BE2C (cell line): Measurements from ENCODE around the gene ROBO4.

ENCODE experiments used
- DNase-seq: peaks from one replicate; pipeline ENCODE4 v3.0.0-alpha.2; 2020
- H3K27me3 ChIP-seq: fragments of 250-450 bp; sonication (Bioruptor Pico); 2 replicates; pipeline ENCODE4 v1.5.1; 2020; ENCODE audit warnings: mild to moderate bottlenecking
- H3K36me3 ChIP-seq: fragments of 250-450 bp; sonication (Bioruptor Pico); 2 replicates; pipeline ENCODE4 v1.5.1; 2020; ENCODE audit warnings: mild to moderate bottlenecking
- H3K4me1 ChIP-seq: fragments of 250-450 bp; sonication (Bioruptor Pico); 2 replicates; pipeline ENCODE4 v1.5.1; 2020
- H3K4me3 ChIP-seq: 2 replicates; pipeline ENCODE4 v1.5.1; 2011; ENCODE audit warnings: low read depth, low read length
- H3K9me3 ChIP-seq: fragments of 250-450 bp; sonication (Bioruptor Pico); 2 replicates; pipeline ENCODE4 v1.5.1; 2020
- TF ChIP-seq, protein P1 (sequence below): IDR thresholded peaks from 2 replicates; pipeline ENCODE4 v1.5.1; 2012; ENCODE audit warnings: mild to moderate bottlenecking, low read depth, low read length

ROBO4 gene

DNA sequence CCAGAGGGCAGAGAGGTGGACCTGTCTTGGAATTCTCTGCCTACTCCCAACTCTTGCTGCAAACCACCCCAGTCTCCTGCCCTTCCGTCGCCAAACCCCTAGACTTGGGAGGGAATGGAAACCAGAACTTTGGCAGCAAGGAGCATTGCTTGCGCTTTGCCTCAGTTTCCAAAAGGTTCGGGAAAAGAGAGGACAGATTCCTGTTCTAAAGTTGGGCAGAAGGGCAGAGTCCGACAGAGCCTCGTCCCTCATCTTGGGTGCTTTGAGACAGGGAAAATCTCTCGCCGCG is 32.8 kb downstream of the ROBO4 start:
- H3K27me3 ChIP-seq, result peaks cover 80% of the 10 kb centered on the region
- no peak overlapping the region for H3K4me3 ChIP-seq
- H3K9me3 ChIP-seq, result no peaks in the 10 kb centered on the region
- H3K4me1 ChIP-seq, result no peaks in the 10 kb centered on the region
- H3K36me3 ChIP-seq, result no peaks in the 10 kb centered on the region
- no peak for DNase-seq
- TF ChIP-seq, protein P1, sequence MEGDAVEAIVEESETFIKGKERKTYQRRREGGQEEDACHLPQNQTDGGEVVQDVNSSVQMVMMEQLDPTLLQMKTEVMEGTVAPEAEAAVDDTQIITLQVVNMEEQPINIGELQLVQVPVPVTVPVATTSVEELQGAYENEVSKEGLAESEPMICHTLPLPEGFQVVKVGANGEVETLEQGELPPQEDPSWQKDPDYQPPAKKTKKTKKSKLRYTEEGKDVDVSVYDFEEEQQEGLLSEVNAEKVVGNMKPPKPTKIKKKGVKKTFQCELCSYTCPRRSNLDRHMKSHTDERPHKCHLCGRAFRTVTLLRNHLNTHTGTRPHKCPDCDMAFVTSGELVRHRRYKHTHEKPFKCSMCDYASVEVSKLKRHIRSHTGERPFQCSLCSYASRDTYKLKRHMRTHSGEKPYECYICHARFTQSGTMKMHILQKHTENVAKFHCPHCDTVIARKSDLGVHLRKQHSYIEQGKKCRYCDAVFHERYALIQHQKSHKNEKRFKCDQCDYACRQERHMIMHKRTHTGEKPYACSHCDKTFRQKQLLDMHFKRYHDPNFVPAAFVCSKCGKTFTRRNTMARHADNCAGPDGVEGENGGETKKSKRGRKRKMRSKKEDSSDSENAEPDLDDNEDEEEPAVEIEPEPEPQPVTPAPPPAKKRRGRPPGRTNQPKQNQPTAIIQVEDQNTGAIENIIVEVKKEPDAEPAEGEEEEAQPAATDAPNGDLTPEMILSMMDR, result no peak

- H3K27me3 ChIP-seq, result peaks cover 75% of the 10 kb centered on the region
- no peaks in the 10 kb centered on the region for H3K36me3 ChIP-seq
- DNase-seq, result no peak
- no peaks in the 10 kb centered on the region for H3K4me1 ChIP-seq
- no peak overlapping the region for H3K4me3 ChIP-seq
- TF ChIP-seq, protein P1, result no peak
- H3K9me3 ChIP-seq, result no peaks in the 10 kb centered on the region
Observed at GRCh38 chr11:124864176-124864891, 33.3 kb downstream of the ROBO4 start.

DNA sequence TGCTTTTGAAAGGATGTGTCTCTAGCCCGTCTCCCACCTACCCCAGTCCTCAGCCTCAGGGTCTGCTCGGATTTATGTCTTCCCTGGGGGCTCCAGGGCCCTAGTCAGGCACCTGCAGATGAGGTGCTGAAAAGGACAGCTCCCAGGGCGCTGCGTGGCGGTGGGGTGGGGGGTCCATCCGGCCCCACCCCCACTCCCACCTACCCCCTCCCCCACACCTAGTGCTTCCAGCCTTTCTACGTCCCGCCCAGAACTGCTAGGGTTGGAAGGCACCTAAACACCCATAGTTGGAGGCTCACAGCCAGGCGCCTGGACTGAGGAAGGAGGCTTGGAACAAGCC is 33.9 kb downstream of the ROBO4 start:
- H3K4me1 ChIP-seq, result no peaks in the 10 kb centered on the region
- no peak for DNase-seq
- peaks cover 70% of the 10 kb centered on the region for H3K27me3 ChIP-seq
- H3K4me3 ChIP-seq, result no peak overlapping the region
- H3K36me3 ChIP-seq, result no peaks in the 10 kb centered on the region
- TF ChIP-seq, protein P1, result no peak
- H3K9me3 ChIP-seq, result no peaks in the 10 kb centered on the region

- no peaks in the 10 kb centered on the region for H3K4me1 ChIP-seq
- peak overlapping the region; percentile 15 for H3K4me3 ChIP-seq
- H3K36me3 ChIP-seq, result no peaks in the 10 kb centered on the region
- TF ChIP-seq, protein P1, result no peak
- H3K9me3 ChIP-seq, result no peaks in the 10 kb centered on the region
- no peak for DNase-seq
- peaks cover 65% of the 10 kb centered on the region for H3K27me3 ChIP-seq
Observed at GRCh38 chr11:124863137-124863825, 34.4 kb downstream of the ROBO4 start.

- no peak for DNase-seq
- Histone ChIP-seq H3K27me3 (peaks cover 51% of the 10 kb centered on the region), H3K4me3 (no peak overlapping the region), H3K9me3 (no peaks in the 10 kb centered on the region), H3K36me3 (no peaks in the 10 kb centered on the region), H3K4me1 (no peaks in the 10 kb centered on the region)
- TF ChIP-seq, protein P1, result no peak
Observed at GRCh38 chr11:124861670-124862069, 36.0 kb downstream of the ROBO4 start.

DNA sequence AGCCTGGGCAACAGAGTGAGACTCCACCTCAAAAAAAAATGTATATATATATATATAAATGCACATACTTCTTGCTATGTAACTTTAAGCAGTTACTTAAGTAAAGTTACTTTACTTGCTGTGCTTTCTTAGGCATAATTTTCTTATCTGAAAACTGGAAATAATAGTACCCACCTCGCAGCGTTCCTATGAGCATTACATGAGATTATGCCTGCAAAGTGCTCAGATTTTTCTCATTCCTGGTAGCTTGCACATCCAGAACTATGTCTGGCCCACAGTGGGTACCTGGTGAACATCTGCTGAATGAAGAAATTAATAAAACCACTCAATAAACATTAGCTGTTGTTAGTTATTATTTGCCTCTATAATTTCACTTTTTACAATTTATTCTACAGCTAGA is 38.5 kb downstream of the ROBO4 start:
- Histone ChIP-seq H3K4me1 (no peaks in the 10 kb centered on the region), H3K4me3 (no peak overlapping the region), H3K9me3 (no peaks in the 10 kb centered on the region), H3K36me3 (no peaks in the 10 kb centered on the region), H3K27me3 (peaks cover 26% of the 10 kb centered on the region)
- DNase-seq, result no peak
- TF ChIP-seq, protein P1, result no peak
